OCI-LY1 (cell line): Measurements from ENCODE around the gene SIX5.
"Not testable (repeated sequence)": the region's sequence is repeated elsewhere in the genome, so short reads cannot be mapped to it uniquely, and the experiment has no call there.

Source experiments
- H2AFZ ChIP-seq: fragments of 200-600 bp; sonication (generic), shearing (Covaris generic); 2 replicates; pipeline ENCODE4 v1.6.0; 2014; ENCODE audit warnings: antibody characterized with exemption, mild to moderate bottlenecking, low read length
- H3F3A ChIP-seq: fragments of 200-600 bp; sonication (generic), shearing (Covaris generic); 2 replicates; pipeline ENCODE4 v1.6.0; 2014; ENCODE audit warnings: mild to moderate bottlenecking, antibody characterized with exemption, low read length, moderate library complexity; ENCODE audit not compliant: insufficient read depth
- H3K27ac ChIP-seq: fragments of 200-600 bp; sonication (generic); 2 replicates; pipeline ENCODE4 v1.5.1; 2014; ENCODE audit warnings: low read length, mixed run types, mild to moderate bottlenecking, low read depth; ENCODE audit not compliant: poor library complexity, severe bottlenecking
- H3K27me3 ChIP-seq: fragments of 200-600 bp; sonication (generic); 2 replicates; pipeline ENCODE4 v1.6.0; 2014; ENCODE audit warnings: antibody characterized with exemption, mild to moderate bottlenecking, low read length, moderate library complexity; ENCODE audit not compliant: insufficient read depth
- H3K36me3 ChIP-seq: fragments of 200-600 bp; sonication (generic); 2 replicates; pipeline ENCODE4 v1.6.1; 2014; ENCODE audit warnings: mild to moderate bottlenecking, antibody characterized with exemption, low read length, moderate library complexity, mixed read lengths; ENCODE audit not compliant: insufficient read depth
- H3K4me1 ChIP-seq: fragments of 200-600 bp; sonication (generic); 2 replicates; pipeline ENCODE4 v1.5.1; 2014; ENCODE audit warnings: mild to moderate bottlenecking, low read length, moderate library complexity; ENCODE audit not compliant: insufficient read depth, severe bottlenecking
- H3K4me2 ChIP-seq: fragments of 200-600 bp; sonication (generic), shearing (Covaris generic); 2 replicates; pipeline ENCODE4 v1.6.1; 2014; ENCODE audit warnings: low read length
- H3K4me3 ChIP-seq: fragments of 200-600 bp; sonication (generic); 2 replicates; pipeline ENCODE4 v1.5.1; 2014; ENCODE audit warnings: low read length, low read depth, mild to moderate bottlenecking, mixed read lengths; ENCODE audit not compliant: poor library complexity, severe bottlenecking
- H3K79me2 ChIP-seq: fragments of 200-600 bp; shearing (Covaris generic); 2 replicates; pipeline ENCODE4 v1.6.1; 2016; ENCODE audit warnings: mixed run types, low read length, mixed read lengths; ENCODE audit not compliant: insufficient read depth
- H3K9ac ChIP-seq: fragments of 200-600 bp; sonication (generic), shearing (Covaris generic); 2 replicates; pipeline ENCODE4 v1.6.1; 2014; ENCODE audit warnings: mild to moderate bottlenecking, low read length, mixed read lengths
- H3K9me2 ChIP-seq: fragments of 200-600 bp; sonication (generic), shearing (Covaris generic); 2 replicates; pipeline ENCODE4 v1.6.1; 2014; ENCODE audit warnings: low read depth, mild to moderate bottlenecking, low read length, mixed read lengths
- H3K9me3 ChIP-seq: fragments of 200-600 bp; shearing (Covaris generic); 2 replicates; pipeline ENCODE4 v1.6.1; 2014; ENCODE audit warnings: low read length, mixed read lengths
- H4K20me1 ChIP-seq: fragments of 200-600 bp; sonication (generic), shearing (Covaris generic); 2 replicates; pipeline ENCODE4 v1.6.0; 2016; ENCODE audit warnings: mild to moderate bottlenecking, low read length; ENCODE audit not compliant: insufficient read depth
- EZH2 ChIP-seq: fragments of 200-600 bp; sonication (generic), shearing (Covaris generic); IDR thresholded peaks from 2 replicates; pipeline ENCODE4 v1.8.0; 2017; ENCODE audit warnings: borderline replicate concordance, mixed run types, mild to moderate bottlenecking, antibody characterized with exemption, low read length, moderate library complexity, mixed read lengths
- TF ChIP-seq, protein P1 (sequence below): fragments of 200-600 bp; sonication (generic), shearing (Covaris generic); IDR thresholded peaks from 2 replicates; pipeline ENCODE4 v1.5.1; 2017; ENCODE audit warnings: mild to moderate bottlenecking, antibody characterized with exemption, low read length, moderate library complexity, mixed read lengths

SIX5 gene

GRCh38 chr19:45754323-45754722, 14.7 kb downstream of the SIX5 start:
- Histone ChIP-seq H3K36me3 (no peaks in the 10 kb centered on the region), H2AFZ (no peak overlapping the region), H3K4me2 (no peak overlapping the region), H3K9ac (no peak overlapping the region), H4K20me1 (no peaks in the 10 kb centered on the region), H3K27ac (no peak overlapping the region), H3F3A (no peaks in the 10 kb centered on the region), H3K4me1 (no peaks in the 10 kb centered on the region), H3K79me2 (no peaks in the 10 kb centered on the region), H3K9me2 (no peaks in the 10 kb centered on the region), H3K4me3 (no peak overlapping the region), H3K27me3 (peaks cover 4% of the 10 kb centered on the region; the same call in 1 of the 2 replicates), H3K9me3 (no peaks in the 10 kb centered on the region)
- no peak for TF ChIP-seq EZH2
- TF ChIP-seq, protein P1, sequence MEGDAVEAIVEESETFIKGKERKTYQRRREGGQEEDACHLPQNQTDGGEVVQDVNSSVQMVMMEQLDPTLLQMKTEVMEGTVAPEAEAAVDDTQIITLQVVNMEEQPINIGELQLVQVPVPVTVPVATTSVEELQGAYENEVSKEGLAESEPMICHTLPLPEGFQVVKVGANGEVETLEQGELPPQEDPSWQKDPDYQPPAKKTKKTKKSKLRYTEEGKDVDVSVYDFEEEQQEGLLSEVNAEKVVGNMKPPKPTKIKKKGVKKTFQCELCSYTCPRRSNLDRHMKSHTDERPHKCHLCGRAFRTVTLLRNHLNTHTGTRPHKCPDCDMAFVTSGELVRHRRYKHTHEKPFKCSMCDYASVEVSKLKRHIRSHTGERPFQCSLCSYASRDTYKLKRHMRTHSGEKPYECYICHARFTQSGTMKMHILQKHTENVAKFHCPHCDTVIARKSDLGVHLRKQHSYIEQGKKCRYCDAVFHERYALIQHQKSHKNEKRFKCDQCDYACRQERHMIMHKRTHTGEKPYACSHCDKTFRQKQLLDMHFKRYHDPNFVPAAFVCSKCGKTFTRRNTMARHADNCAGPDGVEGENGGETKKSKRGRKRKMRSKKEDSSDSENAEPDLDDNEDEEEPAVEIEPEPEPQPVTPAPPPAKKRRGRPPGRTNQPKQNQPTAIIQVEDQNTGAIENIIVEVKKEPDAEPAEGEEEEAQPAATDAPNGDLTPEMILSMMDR, result no peak

DNA sequence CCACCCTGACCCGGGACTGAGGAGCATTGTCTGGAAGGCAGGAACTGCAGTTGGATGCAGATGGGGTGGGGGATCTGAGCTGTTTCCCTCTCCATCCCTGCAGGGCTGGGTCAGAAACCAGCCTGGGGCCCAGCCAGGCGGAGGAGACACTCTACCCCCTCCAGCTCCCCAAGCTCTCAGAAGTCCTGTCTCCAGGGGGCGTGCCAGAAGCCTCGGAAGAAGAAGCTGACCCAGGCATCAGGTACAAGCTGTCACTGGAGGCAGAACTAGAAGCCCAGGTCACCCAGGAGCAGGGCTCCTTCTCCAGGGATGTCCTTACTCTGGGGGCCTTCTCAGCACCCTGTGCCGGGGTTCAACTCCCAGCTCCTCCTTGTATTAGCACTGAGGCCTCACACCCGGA, 15.5 kb downstream of the SIX5 start:
- no peak overlapping the region for H2AFZ ChIP-seq

DNA sequence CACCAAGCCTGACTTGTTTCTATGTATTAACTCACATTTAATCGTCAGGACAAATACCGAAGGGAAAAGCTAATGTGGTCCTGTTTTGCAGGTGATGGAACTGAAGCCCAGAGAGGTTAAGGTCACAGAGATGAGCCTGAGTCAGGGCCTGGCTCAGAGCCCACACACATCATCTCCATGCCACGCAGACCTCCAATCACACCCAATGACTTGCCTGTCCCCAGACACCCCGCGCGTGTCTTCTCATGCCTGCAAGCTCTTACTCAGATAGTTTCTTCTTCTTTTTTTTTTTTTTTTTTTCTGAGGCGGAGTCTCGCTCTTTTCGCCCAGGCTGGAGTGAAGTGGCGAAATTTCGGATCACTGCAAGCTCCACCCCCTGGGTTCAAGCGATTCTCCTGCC, 16.4 kb downstream of the SIX5 start:
- H3F3A ChIP-seq, result no peaks in the 10 kb centered on the region
- no peak overlapping the region for H3K4me3 ChIP-seq
- H3K4me1 ChIP-seq, result no peaks in the 10 kb centered on the region
- H3K4me2 ChIP-seq, result no peak overlapping the region
- no peak for TF ChIP-seq EZH2
- peaks cover 4% of the 10 kb centered on the region; the same call in 1 of the 2 replicates for H3K27me3 ChIP-seq
- H3K79me2 ChIP-seq, result no peaks in the 10 kb centered on the region
- no peaks in the 10 kb centered on the region for H4K20me1 ChIP-seq
- H3K27ac ChIP-seq, result no peak overlapping the region
- H2AFZ ChIP-seq, result no peak overlapping the region
- no peaks in the 10 kb centered on the region for H3K9me2 ChIP-seq
- no peaks in the 10 kb centered on the region for H3K9me3 ChIP-seq
- no peak overlapping the region for H3K9ac ChIP-seq
- H3K36me3 ChIP-seq, result no peaks in the 10 kb centered on the region

More for the DNA sequence above, 15.5 kb downstream of the SIX5 start:
- Histone ChIP-seq H3K4me2 (no peak overlapping the region), H4K20me1 (no peaks in the 10 kb centered on the region), H3K27me3 (peaks cover 4% of the 10 kb centered on the region; the same call in 1 of the 2 replicates), H3K9me2 (no peaks in the 10 kb centered on the region), H3K9ac (no peak overlapping the region), H3K36me3 (no peaks in the 10 kb centered on the region), H3K9me3 (no peaks in the 10 kb centered on the region), H3F3A (no peaks in the 10 kb centered on the region), H3K79me2 (no peaks in the 10 kb centered on the region), H3K27ac (no peak overlapping the region), H3K4me3 (no peak overlapping the region), H3K4me1 (no peaks in the 10 kb centered on the region)
- TF ChIP-seq, protein P1, result peak; percentile 36
- TF ChIP-seq EZH2, result no peak

GRCh38 chr19:45751483-45751882, 17.6 kb downstream of the SIX5 start:
- not testable (repeated sequence) for H3K4me2 ChIP-seq, H3F3A ChIP-seq, H2AFZ ChIP-seq, H3K9me3 ChIP-seq, H3K4me3 ChIP-seq, H3K4me1 ChIP-seq, H4K20me1 ChIP-seq, H3K79me2 ChIP-seq, H3K27ac ChIP-seq, H3K36me3 ChIP-seq, H3K9ac ChIP-seq, H3K9me2 ChIP-seq, H3K27me3 ChIP-seq
